Neural cell (in vitro differentiated cells): ENCODE data around the gene CLDND1. TPM values are rescaled to one million over a fixed set of nuclear protein-coding genes. Genes with fewer than 3 reads are reported as not detected.

Source experiments
- H2AFZ ChIP-seq: fragments of 200-600, 300-800 bp; sonication (generic), shearing (Covaris generic); 2 replicates; pipeline ENCODE4 v1.6.0; 2014; ENCODE audit warnings: low read depth, mild to moderate bottlenecking, antibody characterized with exemption, low read length, moderate library complexity
- H3F3A ChIP-seq: fragments of 200-600 bp; shearing (Covaris generic); 2 replicates; pipeline ENCODE4 v1.6.1; 2016; ENCODE audit warnings: mild to moderate bottlenecking, moderate library complexity, mixed read lengths, antibody characterized with exemption, low read length; ENCODE audit not compliant: insufficient read depth, poor library complexity, severe bottlenecking
- H3K27ac ChIP-seq: fragments of 200-600, 300-800 bp; sonication (generic), shearing (Covaris generic); 2 replicates; pipeline ENCODE4 v1.5.1; 2014; ENCODE audit warnings: mild to moderate bottlenecking, low read length, moderate library complexity
- H3K27me3 ChIP-seq: fragments of 300-800, 200-600 bp; sonication (generic), shearing (Covaris generic); 2 replicates; pipeline ENCODE4 v1.6.0; 2014; ENCODE audit warnings: mild to moderate bottlenecking, low read depth, low read length, moderate library complexity; ENCODE audit not compliant: insufficient read depth
- H3K36me3 ChIP-seq: fragments of 300-800, 200-600 bp; sonication (generic), shearing (Covaris generic); 2 replicates; pipeline ENCODE4 v1.5.1; 2014; ENCODE audit warnings: mild to moderate bottlenecking, antibody characterized with exemption, low read length, moderate library complexity; ENCODE audit not compliant: insufficient read depth
- H3K4me2 ChIP-seq: fragments of 300-800, 200-600 bp; sonication (generic), shearing (Covaris generic); 2 replicates; pipeline ENCODE4 v1.6.0; 2014; ENCODE audit warnings: mild to moderate bottlenecking, low read length
- H3K4me3 ChIP-seq: fragments of 300-800, 200-600 bp; sonication (generic), shearing (Covaris generic); 2 replicates; pipeline ENCODE4 v1.5.1; 2014; ENCODE audit warnings: mild to moderate bottlenecking, low read length, moderate library complexity
- H3K79me2 ChIP-seq: fragments of 200-600 bp; shearing (Covaris generic); replicated peaks from 2 replicates; pipeline ENCODE4 v1.6.0; 2014; ENCODE audit warnings: mild to moderate bottlenecking, low read length, moderate library complexity; ENCODE audit not compliant: insufficient read depth
- H3K9ac ChIP-seq: fragments of 300-800, 200-600 bp; sonication (generic), shearing (Covaris generic); 2 replicates; pipeline ENCODE4 v1.6.1; 2016; ENCODE audit warnings: mild to moderate bottlenecking, low read length, mixed read lengths
- H3K9me2 ChIP-seq: fragments of 200-600 bp; shearing (Covaris generic); 2 replicates; pipeline ENCODE4 v1.6.1; 2016; ENCODE audit warnings: mild to moderate bottlenecking, low read length, mixed read lengths; ENCODE audit not compliant: insufficient read depth
- H3K9me3 ChIP-seq: fragments of 200-600, 300-800 bp; sonication (generic), shearing (Covaris generic); 2 replicates; pipeline ENCODE4 v1.6.1; 2016; ENCODE audit warnings: mild to moderate bottlenecking, mixed run types, low read length, moderate library complexity, mixed read lengths
- H4K20me1 ChIP-seq: fragments of 200-600 bp; shearing (Covaris generic); 2 replicates; pipeline ENCODE4 v1.6.1; 2016; ENCODE audit warnings: mild to moderate bottlenecking, mixed run types; ENCODE audit not compliant: insufficient read depth
- EP300 ChIP-seq: fragments of 450-650 bp; conservative IDR thresholded peaks from 2 replicates; pipeline ENCODE4 v1.6.1; 2014; ENCODE audit warnings: antibody characterized with exemption, mild to moderate bottlenecking, moderate library complexity; ENCODE audit not compliant: poor library complexity, severe bottlenecking
- EZH2 ChIP-seq: fragments of 200-600, 300-800 bp; shearing (Covaris generic), sonication (generic); IDR thresholded peaks from 2 replicates; pipeline ENCODE4 v1.6.1; 2014; ENCODE audit warnings: antibody characterized with exemption, low read length, borderline replicate concordance, mild to moderate bottlenecking; ENCODE audit not compliant: insufficient read depth, poor library complexity, severe bottlenecking
- MXI1 ChIP-seq: fragments of 450-650 bp; conservative IDR thresholded peaks from 2 replicates; pipeline ENCODE4 v1.6.1; 2014; ENCODE audit warnings: antibody characterized with exemption, mild to moderate bottlenecking; ENCODE audit not compliant: poor library complexity, severe bottlenecking
- POLR2AphosphoS5 ChIP-seq: IDR thresholded peaks from 2 replicates; pipeline ENCODE4 v1.6.1; 2012
- RAD21 ChIP-seq: fragments of 450-650 bp; conservative IDR thresholded peaks from 2 replicates; pipeline ENCODE4 v1.6.1; 2014; ENCODE audit warnings: antibody characterized with exemption, mild to moderate bottlenecking, moderate library complexity
- SMC3 ChIP-seq: fragments of 450-650 bp; conservative IDR thresholded peaks from 2 replicates; pipeline ENCODE4 v1.6.1; 2014; ENCODE audit warnings: antibody characterized with exemption, mild to moderate bottlenecking, moderate library complexity; ENCODE audit not compliant: poor library complexity
- TAF1 ChIP-seq: IDR thresholded peaks from 2 replicates; pipeline ENCODE4 v1.6.1; 2012; ENCODE audit warnings: low read depth
- polyA plus RNA-seq: library from polyadenylated mRNA; depleted of rRNA; stranded (reverse); fragments of >200 nt; gene quantifications from 2 replicates; pipeline ENCODE4 v1.2.3, GENCODE V29; 2014
- TF ChIP-seq, protein P1 (sequence below): fragments of 450-650 bp; IDR thresholded peaks from 2 replicates; pipeline ENCODE4 v1.5.1; 2014; ENCODE audit warnings: antibody characterized with exemption, mild to moderate bottlenecking, moderate library complexity; ENCODE audit not compliant: poor library complexity, severe bottlenecking
- TF ChIP-seq, protein P2 (sequence below): IDR thresholded peaks from 2 replicates; pipeline ENCODE4 v1.6.1; 2012; ENCODE audit warnings: borderline replicate concordance

CLDND1 gene
- polyA plus RNA-seq, 1 donor from 2014 or later, result 162 TPM

GRCh38 chr3:98501863-98502576, 20.7 kb downstream of the CLDND1 start:
- Histone ChIP-seq H3K9me2 (no peaks in the 10 kb centered on the region), H3K79me2 (no peaks in the 10 kb centered on the region), H3K36me3 (no peaks in the 10 kb centered on the region), H3K9ac (no peak overlapping the region), H3K4me2 (no peak overlapping the region), H3K4me3 (no peak overlapping the region), H3K27me3 (no peaks in the 10 kb centered on the region), H3K9me3 (no peaks in the 10 kb centered on the region), H3K27ac (no peak overlapping the region), H3F3A (no peaks in the 10 kb centered on the region), H4K20me1 (no peaks in the 10 kb centered on the region), H2AFZ (no peak overlapping the region)
- TF ChIP-seq SMC3 (no peak), EP300 (no peak), POLR2AphosphoS5 (no peak), EZH2 (no peak)

GRCh38 chr3:98501270-98501669, 21.4 kb downstream of the CLDND1 start:
- H3K4me2 ChIP-seq, result no peak overlapping the region
- H3K27me3 ChIP-seq, result no peaks in the 10 kb centered on the region
- no peaks in the 10 kb centered on the region for H3K9me2 ChIP-seq
- H3K36me3 ChIP-seq, result no peaks in the 10 kb centered on the region
- no peak overlapping the region for H2AFZ ChIP-seq
- TF ChIP-seq, protein P1, sequence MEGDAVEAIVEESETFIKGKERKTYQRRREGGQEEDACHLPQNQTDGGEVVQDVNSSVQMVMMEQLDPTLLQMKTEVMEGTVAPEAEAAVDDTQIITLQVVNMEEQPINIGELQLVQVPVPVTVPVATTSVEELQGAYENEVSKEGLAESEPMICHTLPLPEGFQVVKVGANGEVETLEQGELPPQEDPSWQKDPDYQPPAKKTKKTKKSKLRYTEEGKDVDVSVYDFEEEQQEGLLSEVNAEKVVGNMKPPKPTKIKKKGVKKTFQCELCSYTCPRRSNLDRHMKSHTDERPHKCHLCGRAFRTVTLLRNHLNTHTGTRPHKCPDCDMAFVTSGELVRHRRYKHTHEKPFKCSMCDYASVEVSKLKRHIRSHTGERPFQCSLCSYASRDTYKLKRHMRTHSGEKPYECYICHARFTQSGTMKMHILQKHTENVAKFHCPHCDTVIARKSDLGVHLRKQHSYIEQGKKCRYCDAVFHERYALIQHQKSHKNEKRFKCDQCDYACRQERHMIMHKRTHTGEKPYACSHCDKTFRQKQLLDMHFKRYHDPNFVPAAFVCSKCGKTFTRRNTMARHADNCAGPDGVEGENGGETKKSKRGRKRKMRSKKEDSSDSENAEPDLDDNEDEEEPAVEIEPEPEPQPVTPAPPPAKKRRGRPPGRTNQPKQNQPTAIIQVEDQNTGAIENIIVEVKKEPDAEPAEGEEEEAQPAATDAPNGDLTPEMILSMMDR, result no peak
- no peak for TF ChIP-seq EP300
- TF ChIP-seq POLR2AphosphoS5, result no peak
- no peak for TF ChIP-seq MXI1
- no peak for TF ChIP-seq SMC3
- TF ChIP-seq, protein P2, sequence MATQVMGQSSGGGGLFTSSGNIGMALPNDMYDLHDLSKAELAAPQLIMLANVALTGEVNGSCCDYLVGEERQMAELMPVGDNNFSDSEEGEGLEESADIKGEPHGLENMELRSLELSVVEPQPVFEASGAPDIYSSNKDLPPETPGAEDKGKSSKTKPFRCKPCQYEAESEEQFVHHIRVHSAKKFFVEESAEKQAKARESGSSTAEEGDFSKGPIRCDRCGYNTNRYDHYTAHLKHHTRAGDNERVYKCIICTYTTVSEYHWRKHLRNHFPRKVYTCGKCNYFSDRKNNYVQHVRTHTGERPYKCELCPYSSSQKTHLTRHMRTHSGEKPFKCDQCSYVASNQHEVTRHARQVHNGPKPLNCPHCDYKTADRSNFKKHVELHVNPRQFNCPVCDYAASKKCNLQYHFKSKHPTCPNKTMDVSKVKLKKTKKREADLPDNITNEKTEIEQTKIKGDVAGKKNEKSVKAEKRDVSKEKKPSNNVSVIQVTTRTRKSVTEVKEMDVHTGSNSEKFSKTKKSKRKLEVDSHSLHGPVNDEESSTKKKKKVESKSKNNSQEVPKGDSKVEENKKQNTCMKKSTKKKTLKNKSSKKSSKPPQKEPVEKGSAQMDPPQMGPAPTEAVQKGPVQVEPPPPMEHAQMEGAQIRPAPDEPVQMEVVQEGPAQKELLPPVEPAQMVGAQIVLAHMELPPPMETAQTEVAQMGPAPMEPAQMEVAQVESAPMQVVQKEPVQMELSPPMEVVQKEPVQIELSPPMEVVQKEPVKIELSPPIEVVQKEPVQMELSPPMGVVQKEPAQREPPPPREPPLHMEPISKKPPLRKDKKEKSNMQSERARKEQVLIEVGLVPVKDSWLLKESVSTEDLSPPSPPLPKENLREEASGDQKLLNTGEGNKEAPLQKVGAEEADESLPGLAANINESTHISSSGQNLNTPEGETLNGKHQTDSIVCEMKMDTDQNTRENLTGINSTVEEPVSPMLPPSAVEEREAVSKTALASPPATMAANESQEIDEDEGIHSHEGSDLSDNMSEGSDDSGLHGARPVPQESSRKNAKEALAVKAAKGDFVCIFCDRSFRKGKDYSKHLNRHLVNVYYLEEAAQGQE, result no peak
- no peak for TF ChIP-seq TAF1
- TF ChIP-seq RAD21, result no peak
- TF ChIP-seq EZH2, result no peak
- no peaks in the 10 kb centered on the region for H4K20me1 ChIP-seq
- no peak overlapping the region for H3K27ac ChIP-seq
- H3K79me2 ChIP-seq, result no peaks in the 10 kb centered on the region
- no peaks in the 10 kb centered on the region for H3F3A ChIP-seq
- no peaks in the 10 kb centered on the region for H3K9me3 ChIP-seq
- H3K9ac ChIP-seq, result no peak overlapping the region
- H3K4me3 ChIP-seq, result no peak overlapping the region
